ENCODE data around the gene ITGA7.
A peak's percentile ranks its signal among the peaks of the same experiment; 100 is the strongest.

The ITGA7 gene

DNA sequence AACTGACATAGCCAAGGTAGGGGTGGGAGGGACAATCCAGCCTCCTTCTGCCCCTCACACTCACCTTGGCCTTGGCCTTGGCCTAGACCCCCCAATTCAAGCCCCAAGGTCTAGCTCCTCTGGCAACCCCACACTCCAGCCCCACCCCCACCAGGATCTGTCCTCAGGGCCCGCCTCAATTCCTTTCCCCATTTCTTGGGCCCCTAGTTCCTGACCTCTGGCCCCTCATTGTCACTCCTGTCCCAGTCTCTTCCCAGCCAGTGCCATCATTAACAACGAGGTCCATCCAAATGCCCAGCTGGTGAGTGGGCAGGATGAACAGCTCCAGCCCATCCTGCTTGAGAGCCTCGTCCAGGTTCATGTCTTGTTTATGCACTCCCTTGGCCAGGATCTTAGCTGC, 28.4 kb upstream of the ITGA7 start:
- DNase-seq (ENCODE audit: low spot score), result no peak

DNA sequence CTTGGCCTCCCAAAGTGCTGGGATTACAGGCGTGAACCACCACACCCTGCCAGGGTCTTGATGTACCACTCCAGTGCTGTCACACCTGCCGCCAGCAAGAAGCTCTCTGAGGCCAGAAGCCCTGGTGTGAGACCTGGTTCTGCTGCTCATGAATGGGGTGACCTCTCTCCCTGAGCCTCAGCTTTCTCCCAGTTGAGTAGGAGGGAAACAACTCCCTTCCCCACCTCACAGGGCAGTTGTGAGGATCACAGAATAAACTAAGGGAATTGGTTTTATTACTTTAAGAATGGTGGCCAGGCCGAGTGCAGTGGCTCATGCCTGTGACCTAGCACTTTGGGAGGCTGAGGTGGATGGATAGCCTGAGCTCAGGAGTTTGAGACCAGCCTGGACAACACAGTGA, 26.9 kb upstream of the ITGA7 start:
- no peak for DNase-seq (ENCODE audit: low spot score)

DNA sequence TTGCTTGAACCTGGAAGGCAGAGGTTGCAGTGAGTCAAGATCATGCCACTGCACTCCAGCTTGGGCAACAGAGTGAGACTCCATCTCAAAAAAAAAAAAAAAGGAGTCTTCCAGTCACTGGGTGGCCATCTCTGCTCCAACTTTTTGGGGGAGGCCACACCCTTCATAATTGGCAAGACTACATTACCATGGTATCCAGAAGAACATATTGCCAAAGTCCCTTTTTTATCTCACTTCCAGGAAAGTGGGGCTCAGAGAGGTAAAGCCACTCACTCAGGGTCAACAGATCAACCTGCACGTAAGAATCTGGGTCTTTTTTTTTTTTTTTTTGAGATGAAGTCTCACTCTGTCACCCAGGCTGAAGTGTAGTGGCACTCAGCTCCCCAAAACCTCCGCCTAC, 26.2 kb upstream of the ITGA7 start:
- no peak for DNase-seq (ENCODE audit: low spot score)

DNA sequence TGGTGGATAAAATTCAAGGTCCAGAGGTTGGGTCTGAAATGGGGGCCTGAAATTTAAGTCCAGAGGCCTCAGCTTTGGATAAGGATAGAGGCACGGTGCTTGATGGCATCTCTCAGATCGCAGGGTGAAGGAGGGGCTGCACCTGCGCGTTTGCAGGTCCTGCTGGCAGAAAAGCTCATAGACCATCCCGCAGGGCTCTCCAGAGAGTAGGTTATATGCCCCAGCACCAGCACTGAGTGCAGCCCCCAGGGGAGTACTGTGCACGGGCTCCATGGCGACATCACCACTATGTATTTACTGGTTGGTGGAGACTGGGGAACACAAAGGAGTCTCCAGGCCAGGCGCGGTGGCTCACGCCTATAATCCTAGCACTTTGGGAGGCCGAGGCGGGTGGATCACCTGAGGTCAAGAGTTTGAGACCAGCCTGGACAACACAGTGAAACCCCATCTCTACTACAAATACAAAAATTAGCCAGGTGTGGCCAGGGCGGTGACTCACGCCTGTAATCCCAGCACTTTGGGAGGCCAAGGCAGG, 25.4 kb upstream of the ITGA7 start:
- no peak for DNase-seq (ENCODE audit: low spot score)

DNA sequence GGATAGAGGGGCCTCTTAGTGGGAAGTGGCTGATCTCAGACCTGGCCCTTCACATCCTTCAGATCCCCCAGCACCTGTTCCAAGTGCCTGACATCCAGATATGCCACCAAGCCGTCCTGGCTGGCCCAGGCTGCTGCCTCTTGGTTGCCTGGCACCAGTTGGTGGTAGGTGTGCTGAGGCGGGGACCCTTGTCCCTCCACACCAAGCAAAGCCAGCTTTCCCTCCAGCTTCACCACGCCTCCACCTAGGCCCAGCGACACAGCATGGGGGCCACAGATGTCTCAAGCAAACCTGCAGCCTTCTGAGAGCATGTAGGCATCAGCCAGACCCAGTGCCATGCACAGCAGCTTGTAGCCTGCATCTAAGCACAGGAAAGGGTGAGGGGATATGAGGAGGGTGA, 24.6 kb upstream of the ITGA7 start:
- no peak for DNase-seq (ENCODE audit: low spot score)

DNA sequence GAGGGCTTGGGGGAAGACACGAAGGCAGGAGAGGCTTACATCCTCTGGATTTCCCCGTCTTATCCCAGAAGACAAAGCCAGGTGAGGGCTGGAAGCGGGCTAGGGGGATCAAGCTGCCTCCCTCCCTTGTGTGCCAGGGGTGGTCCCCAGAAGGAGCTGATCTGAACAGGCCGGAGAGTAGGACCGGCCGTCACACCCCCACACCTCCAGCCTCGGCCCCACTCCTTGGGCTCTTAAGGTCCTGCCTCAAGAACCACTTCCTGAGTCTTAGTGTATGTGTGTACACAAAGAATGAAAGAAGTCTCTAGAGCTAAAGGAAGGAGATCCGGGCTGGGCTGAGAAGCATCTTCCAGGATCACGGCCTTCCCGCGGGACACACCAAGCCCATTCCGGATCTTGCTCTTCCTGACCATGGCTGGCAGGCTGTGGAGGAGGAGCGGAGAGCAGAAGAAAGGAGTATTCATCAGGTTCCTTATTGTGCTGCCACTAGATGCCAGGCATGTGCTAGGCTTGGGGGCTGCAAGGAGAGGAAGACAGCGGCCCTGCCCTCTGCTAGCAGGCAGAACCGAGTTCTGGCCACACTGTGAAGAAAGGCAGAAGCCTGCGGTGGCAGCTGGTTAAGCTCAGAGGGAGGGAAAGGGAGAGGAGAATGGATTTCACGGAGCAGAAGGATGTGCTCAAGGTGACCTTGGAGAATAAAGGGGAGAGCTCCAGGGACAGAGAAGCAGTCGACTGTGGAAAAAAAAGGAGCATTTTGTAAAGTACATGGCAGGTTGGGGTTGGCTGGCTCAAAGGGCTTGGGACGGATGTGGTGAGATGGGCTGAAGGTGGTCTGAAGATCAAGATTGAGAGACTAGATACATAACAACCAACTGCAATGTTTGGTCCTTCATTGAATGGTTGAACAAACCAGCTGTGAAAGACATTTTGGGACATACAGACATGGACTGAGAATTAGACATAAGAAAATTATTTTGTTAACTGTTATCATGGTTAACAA, 22.4 kb upstream of the ITGA7 start:
- no peak for DNase-seq (ENCODE audit: low spot score)

DNA sequence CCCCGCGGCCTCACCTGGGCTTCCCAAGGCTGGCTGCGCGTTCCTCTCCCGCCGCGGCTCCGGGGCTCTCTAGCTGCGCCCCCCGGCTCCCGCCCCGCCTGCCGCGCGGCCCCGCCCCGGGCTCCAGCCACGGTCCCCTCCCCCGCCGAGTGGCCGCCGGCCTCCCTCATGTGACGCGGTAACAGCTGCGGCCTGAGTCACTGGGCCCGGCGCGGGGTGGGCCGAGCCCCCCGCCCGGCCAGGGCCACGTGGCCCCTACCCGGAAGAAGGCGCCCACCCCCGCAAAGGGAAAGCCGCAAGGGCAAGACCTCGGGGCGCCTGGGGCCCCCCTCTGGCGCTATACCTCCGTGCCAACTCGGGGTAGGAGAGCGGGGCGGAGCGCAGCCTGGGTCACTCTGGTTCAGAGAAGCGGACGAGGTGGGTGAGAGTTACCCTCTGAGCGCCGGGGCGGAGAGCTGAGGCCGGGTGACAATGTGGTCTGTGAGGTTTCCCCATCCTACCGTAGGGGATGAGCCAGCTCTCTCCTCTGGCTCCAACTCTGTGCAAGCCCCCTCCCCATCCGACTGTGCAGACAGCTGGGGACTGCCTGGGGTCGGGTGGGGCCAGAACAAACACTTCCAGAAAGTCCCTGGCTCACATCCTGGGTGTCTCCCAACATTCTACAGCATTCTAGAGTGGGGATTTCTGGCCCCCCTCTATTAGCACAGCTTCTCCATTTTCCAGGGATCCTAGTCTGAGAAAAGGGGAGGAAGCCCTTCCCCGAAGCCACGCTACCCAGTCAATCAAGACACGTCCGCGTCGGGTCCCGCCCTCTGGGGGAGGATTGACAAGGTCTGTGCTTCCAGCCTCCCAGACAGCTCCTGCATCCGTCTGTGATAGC, 21.5 kb upstream of the ITGA7 start, which contains the start of gene CD63:
Gene CD63, minus strand, starts transcription at position 71 of the 880 bp plus-strand sequence. CDS start 668 bp downstream, outside the sequence.
- DNase-seq (ENCODE audit: low spot score), result peak; percentile 96

DNA sequence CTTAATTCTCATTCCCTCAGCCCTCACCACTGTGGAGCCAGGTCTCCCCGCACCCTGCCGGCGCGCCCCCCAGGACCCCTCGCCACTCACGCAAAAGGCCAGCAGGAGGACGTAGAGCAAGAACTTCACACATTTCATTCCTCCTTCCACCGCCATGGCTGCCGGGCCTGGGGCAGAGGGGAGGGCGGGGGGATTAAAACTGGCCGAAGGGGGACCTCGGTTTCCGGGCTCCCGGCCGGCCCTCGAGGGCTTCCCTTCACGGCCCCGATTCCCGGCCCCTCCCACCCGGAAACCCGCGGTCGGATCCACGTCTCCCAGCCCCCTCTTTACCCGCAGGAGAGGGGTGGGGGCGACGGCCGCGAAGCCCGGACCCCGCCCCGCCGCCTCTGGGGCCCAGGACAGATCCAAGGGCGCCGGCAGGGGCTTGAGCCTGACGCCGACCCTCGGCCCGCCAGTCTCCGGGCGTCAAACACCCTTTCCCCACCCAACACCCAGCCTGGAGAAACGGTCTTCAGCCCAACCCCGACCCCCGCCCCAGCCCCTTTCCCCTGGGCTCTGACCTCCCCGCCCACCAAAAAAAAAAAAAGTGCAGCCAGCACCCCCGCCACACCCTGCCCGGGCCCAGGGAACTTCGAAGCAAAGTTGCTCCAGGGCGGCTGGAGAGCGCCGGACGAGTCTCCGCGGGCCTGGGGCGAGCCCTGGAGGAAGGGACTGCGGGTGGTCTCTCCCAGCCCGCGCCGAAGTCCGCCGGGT, 20.7 kb upstream of the ITGA7 start:
- no peak for DNase-seq (ENCODE audit: low spot score)

DNA sequence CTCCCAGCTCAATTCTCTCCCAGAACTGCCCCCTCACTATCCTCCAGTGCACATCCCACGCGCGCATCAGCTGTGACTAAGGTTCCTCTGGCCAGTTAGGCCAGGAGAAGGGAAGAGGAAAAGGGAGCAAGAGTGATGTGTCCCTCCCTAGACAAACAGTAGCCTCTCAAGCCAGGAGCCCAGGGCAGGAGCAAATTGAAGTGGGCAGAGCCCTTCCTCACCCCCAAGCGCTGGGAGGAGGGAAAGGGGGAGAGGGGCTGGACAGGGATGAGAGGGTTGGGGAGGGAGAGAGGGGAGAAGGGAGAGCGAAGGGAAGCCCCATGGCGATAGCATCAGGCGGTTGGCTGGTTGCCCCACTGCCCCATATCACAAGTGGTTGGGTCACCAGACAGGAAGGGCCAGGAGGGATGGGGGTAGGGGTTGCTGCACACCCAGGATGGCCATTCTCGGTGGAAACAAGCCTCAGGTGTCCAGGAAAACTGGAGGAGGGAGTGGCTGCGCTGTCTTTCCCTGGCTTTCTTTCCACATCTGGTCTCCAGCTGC, 20.0 kb upstream of the ITGA7 start:
- DNase-seq (ENCODE audit: low spot score), result no peak

DNA sequence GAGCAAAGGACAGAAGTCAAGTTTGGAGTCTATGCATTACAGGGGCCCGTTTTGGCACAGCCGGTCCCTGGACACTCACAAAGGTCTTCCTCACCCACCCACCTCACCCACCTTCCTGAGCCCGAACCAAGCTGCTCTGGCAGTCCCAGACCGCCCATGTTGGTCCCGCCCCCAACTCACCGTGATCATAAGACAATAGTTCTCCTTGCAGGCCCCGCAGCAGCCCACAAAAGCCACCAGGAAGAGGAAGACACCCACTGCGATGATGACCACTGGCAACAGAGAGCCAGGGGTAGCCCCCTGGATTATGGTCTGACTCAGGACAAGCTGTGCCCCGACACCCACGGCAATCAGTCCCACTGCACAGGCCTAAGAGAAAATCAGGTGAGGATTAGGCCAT, 19.3 kb upstream of the ITGA7 start:
- DNase-seq (ENCODE audit: low spot score), result no peak

DNA sequence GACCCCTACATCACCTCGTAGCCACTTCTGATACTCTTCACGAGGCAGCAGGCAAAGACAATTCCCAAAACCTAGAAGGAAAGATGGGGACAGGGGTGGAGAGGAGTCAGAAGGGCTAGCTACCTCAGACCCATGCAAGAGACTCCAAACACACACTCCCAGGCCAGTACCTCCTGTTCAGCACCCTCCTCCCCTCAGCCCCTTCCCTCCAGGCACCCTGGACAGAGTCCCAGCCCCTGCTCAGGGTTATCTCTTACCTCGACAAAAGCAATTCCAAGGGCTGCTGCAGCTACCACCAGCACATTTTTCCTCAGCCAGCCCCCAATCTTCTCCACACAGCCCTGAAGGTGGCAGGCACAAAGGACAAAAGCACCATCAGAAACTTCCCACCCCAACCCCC, 17.9 kb upstream of the ITGA7 start:
- no peak for DNase-seq (ENCODE audit: low spot score)

DNA sequence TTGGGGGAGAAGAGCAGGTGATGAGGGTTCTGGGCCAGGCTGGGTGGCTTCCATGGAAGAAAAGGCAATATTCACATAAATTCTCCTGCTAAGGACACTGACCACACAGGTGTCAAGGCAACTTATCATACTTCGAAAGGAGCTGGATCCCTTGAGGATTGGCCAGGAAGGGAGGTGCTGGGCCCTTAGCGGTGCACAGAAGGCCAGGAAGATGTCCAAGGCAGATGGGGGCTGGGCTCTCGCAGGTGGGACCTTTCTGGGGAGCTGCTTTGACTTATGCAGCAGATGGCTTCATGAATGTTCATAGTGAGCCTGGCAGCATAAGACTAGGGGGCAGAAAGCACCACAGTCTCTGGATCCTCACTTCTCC, 17.2 kb upstream of the ITGA7 start:
- DNase-seq (ENCODE audit: low spot score), result no peak

DNA sequence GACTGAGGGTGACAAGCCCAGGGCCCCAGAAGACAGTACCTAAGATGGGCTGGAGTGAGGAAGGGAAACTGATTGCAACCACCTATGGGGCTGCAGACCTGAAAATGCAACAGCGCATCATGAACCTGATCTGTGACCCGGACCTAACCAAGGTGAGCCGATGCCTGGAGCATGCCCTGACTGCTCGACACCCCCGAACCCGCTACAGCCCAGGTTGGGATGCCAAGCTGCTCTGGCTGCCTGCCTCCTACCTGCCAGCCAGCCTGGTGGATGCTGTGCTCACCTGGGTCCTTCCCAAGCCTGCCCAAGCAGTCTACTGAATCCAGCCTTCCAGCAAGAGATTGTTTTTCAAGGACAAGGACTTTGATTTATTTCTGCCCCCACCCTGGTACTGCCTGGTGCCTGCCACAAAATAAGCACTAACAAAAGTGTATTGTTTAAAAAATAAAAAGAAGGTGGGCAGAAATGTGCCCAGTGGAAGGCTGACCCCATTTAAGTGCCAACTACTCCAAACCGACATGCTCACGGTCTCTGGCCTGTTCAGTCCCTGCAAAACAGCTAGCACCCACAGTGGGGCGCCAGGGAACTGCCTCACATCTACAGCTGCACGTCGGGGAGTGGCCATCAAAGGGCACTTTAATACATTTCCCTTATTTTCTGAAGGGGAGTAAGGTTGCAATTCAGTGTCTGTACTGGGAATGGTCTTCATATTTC, 16.7 kb upstream of the ITGA7 start:
- peak; percentile 71 for DNase-seq (ENCODE audit: low spot score)

DNA sequence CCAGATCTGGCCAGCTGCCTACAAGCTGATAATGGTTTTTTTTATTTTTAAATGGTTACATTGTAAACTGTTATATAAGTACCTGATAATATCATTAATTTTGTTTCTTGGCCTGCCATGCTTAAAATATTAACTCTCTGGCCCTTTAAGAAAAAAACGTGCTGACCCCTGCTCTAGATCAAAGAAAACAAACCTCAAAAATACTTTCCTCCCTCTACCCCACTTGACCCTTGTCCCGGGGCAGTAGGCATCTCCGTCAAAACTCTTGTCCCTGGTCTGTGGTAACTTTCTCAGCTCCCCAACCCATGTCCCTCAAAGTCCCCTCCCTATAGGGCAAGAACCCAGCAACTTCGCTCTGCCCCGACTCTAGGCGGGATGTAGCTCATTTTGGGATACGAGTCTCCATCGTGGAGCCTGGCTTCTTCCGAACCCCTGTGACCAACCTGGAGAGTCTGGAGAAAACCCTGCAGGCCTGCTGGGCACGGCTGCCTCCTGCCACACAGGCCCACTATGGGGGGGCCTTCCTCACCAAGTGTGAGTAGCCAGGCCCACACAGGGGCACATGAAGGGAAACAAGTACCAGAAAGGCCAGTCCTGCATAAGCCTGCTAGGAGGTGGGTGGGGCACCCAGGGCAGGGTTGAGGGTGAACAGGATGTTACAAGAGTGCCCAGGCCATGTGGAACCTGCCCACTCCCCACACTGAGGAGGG, 16.0 kb upstream of the ITGA7 start:
- no peak for DNase-seq (ENCODE audit: low spot score)

DNA sequence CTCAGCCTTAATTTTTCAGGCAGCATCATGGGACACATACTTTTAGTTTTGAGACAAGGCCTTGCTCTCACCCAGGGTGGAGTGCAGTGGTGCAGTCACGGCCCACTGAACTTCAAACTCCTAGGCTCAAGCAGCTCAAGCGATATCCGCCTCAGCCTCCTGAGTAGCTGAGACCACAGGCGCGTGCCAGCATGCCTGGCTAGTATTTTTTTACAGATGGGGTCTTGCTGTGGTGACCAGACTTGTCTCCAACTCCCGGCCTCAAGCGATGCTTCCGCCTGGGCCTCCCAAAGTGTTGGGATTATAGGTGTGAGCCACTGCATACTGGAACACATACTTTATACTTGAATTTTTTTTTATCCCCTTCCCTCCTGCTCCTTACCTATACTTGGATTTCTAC, 15.2 kb upstream of the ITGA7 start:
- no peak for DNase-seq (ENCODE audit: low spot score)

DNA sequence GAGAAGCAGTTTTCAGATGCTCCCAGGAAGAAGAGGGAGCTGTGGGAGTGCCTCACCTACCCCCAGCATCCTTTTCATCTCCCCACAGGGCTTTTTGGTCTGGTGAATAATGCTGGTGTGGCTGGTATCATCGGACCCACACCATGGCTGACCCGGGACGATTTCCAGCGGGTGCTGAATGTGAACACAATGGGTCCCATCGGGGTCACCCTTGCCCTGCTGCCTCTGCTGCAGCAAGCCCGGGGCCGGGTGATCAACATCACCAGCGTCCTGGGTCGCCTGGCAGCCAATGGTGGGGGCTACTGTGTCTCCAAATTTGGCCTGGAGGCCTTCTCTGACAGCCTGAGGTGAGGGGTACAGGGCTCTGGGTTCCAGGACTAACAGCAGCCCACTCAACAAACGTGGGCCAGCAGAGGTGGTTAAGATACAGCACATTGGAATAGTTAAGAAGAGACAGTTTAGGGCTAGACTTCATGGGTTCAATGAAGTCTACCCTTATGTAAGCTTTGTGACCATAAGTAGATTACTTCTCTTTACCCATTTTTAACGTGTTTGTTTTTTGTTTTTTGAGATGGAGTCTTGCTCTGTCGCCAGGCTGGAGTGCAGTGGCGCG, 14.0 kb upstream of the ITGA7 start:
- DNase-seq (ENCODE audit: low spot score), result no peak

DNA sequence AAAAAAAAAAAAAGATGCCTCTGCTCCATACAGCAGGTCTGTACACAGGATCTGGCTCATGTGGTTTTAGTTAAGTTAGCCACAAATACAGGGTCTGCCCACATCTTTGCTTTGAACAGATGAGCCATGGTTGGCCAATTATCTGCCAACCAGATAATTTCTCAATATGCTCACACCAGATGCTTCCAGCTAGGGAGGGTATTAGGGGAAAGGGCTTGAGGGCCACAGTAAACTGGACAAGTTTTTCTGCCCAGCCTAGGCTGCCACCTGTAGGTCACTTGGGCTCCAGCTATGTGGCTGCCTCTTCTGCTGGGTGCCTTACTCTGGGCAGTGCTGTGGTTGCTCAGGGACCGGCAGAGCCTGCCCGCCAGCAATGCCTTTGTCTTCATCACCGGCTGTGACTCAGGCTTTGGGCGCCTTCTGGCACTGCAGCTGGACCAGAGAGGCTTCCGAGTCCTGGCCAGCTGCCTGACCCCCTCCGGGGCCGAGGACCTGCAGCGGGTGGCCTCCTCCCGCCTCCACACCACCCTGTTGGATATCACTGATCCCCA, 13.3 kb upstream of the ITGA7 start:
- DNase-seq (ENCODE audit: low spot score), result peak; percentile 69

DNA sequence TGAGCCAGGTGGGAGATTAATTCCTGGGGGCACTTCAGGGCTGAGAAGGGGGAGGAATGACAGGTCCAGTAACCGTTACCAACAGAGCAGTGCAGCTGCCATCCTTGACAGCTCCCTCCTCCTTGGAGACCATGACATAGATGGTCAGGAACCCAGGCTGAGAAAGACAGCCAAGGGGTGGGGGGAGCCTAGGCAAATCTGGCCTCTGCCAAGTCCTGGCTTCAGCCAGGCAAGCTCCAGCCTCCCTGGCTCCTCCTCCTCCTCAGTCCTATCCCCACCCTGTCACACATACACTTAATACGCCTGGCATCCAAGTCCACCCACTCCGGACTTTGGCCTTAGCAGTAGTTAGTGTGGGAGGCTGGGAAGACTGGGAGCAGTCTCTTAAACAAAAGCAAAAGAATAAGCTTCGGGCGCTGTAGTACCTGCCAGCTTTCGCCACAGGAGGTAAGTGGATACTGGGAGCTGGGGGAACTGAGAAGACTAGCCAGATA, 12.4 kb upstream of the ITGA7 start, which contains the start of gene RDH5:
Gene RDH5, plus strand, starts transcription at position 323 of the 494 bp plus-strand sequence. CDS start 792 bp downstream, outside the sequence.
- DNase-seq (ENCODE audit: low spot score), result peak; percentile 83

DNA sequence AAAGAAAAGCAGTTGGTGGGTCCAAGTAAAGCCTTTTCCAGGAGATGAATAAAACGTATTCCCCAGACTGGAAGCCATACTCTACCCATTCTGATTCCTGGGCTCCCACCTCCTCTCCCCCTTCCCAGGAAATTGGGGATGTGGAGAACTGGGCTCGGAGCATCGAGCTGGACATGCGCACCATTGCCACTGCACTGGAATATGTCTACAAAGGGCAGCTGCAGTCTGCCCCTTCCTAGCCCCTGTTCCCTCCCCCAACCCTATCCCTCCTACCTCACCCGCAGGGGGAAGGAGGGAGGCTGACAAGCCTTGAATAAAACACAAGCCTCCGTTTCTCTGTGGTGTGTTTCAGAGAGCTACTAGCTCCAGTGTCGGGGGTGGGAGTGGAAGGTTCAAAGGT, 11.7 kb upstream of the ITGA7 start:
- DNase-seq (ENCODE audit: low spot score), result no peak
